Pancreas (tissue), 10 donors: ENCODE data around the gene PLCD4. TPM values are rescaled to one million over a fixed set of nuclear protein-coding genes. Genes with fewer than 3 reads are reported as not detected.

ENCODE experiments used
- ATAC-seq, 4 donors: fragments of 200-7000 bp; cut with Tn5 transposase; one replicate each; pipeline versions ENCODE4 v1.8.0 to v1.9.1; 2020; ENCODE audit warnings: mild to moderate bottlenecking in 4 of 4, moderate library complexity in 4 of 4
- DNase-seq, 6 donors: peaks; one replicate each; pipeline ENCODE4 v3.0.0-alpha.2; 2020
- FAIRE-seq: peaks from 2 replicates; lab custom pipeline; 2012; peaks lifted over from hg19 to GRCh38; lab: Jason Lieb, UNC
- H3K27ac ChIP-seq, 4 donors: fragments of 200-600 bp; sonication (generic); 1 replicate in 3 of 4; 2 replicates in 1 of 4; pipeline versions ENCODE4 v1.5.0 to v1.8.0; 2020
- H3K27me3 ChIP-seq, 4 donors: fragments of 200-600 bp; one replicate each; pipeline ENCODE4 v1.8.0; 2021
- H3K36me3 ChIP-seq, 3 donors: fragments of 200-600 bp; sonication (generic) in 1 of 3; one replicate each; pipeline versions ENCODE4 v1.5.0 to v1.8.0; 2020 to 2021
- H3K4me1 ChIP-seq, 3 donors: fragments of 200-600 bp; one replicate each; pipeline ENCODE4 v1.8.0; 2021
- H3K4me3 ChIP-seq, 4 donors: fragments of 200-600 bp; sonication (generic) in 2 of 4; one replicate each; pipeline versions ENCODE4 v1.5.0 to v1.8.0; 2020 to 2021
- H3K9me3 ChIP-seq, 4 donors: fragments of 200-600 bp; one replicate each; pipeline ENCODE4 v1.8.0; 2021
- WGBS, 2 donors: extraction: QIAGEN DNeasy Blood & Tissue Kit; methylation state at CpG; one replicate each; pipeline ENCODE4 v1.1.7; 2013; 5-methylcytosine and 5-hydroxymethylcytosine counted together
- intact Hi-C, 3 donors: fragments of 100-400 bp; cut with DNase I; formaldehyde crosslinking; loops; one replicate each; pipeline versions ENCODE4 v1.11.1 to v1.14.2; 2022
- polyA plus RNA-seq, 2 donors: library from polyadenylated mRNA; stranded (reverse); fragments of 200-250 nt; gene quantifications; one replicate each; pipeline ENCODE4 v1.2.3, GENCODE V29; 2013
- total RNA-seq, 6 donors: library from RNA; stranded (reverse); fragmentation: NEBNext Ultra II Directional in 4 of 6; extraction: Animal tissue kit (Norgen Biotek cat#: 25700) in 4 of 6; gene quantifications; one replicate each; pipeline versions ENCODE4 v1.2.1 to v1.2.4, GENCODE V29; 2021 to 2023
- TF ChIP-seq, protein P1 (sequence below), 4 donors: fragments of 200-600 bp; sonication (generic) in 3 of 4; IDR thresholded peaks; one replicate each; pipeline versions ENCODE4 v1.5.0 to v1.8.0; 2021; ENCODE audit warnings: antibody characterized with exemption in 4 of 4
- donor health status: healthy with polysubstance abuse.
- donor health status: DM: no; HTN: no; CAD: no; lungs with moderate emphysema.
- donor health status: DM: no; HTN: no; CAD: no.
- donor health status: control.
- donor health status: control.
- donor health status: Bipolar disorder and iron deficiency.
- donor health status: DM: yes; HTN: yes; CAD: no.
- donor health status: DM: no; HTN: no; CAD: no.
- donor health status: DM: no; HTN: no; CAD: no.
- donor health status: DM: yes; HTN: yes; CAD: no.

PLCD4 gene
- total and polyA plus RNA-seq, 8 donors = 0.19 to 1.1 (median 0.34) TPM; not detected in 1

DNA sequence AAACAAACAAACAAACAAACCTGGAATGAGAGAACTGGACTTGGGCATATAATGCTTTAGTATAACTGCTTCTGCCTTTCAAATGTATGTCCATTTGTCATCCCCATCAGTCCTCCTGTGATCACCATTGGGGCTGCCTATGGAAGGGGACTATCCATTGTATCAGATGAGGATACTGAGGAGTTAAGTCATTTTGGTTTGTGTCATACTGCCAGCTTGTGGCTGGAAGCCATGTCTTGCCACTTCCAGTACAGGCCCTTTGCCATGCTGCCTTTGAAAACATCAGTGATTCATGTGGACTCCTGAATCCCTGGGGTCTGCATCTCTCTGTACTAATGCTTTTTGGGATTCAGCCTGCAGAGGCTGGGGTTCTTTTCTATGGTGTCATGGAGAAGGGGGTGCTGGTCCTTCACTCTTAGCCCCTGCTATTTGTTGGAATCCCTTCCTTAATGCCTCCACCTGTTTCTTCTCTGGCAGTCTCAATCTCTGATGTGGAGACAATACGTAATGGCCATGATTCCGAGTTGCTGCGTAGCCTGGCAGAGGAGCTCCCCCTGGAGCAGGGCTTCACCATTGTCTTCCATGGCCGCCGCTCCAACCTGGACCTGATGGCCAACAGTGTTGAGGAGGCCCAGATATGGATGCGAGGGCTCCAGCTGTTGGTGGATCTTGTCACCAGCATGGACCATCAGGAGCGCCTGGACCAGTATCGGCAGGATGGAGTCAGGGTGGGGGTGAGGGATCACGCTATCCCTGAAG lies 10.6 kb downstream of the PLCD4 start:
- TF ChIP-seq, protein P1, sequence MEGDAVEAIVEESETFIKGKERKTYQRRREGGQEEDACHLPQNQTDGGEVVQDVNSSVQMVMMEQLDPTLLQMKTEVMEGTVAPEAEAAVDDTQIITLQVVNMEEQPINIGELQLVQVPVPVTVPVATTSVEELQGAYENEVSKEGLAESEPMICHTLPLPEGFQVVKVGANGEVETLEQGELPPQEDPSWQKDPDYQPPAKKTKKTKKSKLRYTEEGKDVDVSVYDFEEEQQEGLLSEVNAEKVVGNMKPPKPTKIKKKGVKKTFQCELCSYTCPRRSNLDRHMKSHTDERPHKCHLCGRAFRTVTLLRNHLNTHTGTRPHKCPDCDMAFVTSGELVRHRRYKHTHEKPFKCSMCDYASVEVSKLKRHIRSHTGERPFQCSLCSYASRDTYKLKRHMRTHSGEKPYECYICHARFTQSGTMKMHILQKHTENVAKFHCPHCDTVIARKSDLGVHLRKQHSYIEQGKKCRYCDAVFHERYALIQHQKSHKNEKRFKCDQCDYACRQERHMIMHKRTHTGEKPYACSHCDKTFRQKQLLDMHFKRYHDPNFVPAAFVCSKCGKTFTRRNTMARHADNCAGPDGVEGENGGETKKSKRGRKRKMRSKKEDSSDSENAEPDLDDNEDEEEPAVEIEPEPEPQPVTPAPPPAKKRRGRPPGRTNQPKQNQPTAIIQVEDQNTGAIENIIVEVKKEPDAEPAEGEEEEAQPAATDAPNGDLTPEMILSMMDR (IDR thresholded peaks at IDR 0.05) = no peak
- Histone ChIP-seq H3K9me3 (no peaks in the 10 kb centered on the region), H3K4me1 (no peaks in the 10 kb centered on the region), H3K27me3 (no peaks in the 10 kb centered on the region), H3K4me3 (no peak overlapping the region), H3K36me3 (no peaks in the 10 kb centered on the region), H3K27ac (no peak overlapping the region)
- intact Hi-C loops = no loop called here
- ATAC-seq (no peak), DNase-seq (no peak), FAIRE-seq (no peak)
- WGBS, 2 donors = 87 to 90% methylated on average over 9 of the region's 9 CpGs

DNA sequence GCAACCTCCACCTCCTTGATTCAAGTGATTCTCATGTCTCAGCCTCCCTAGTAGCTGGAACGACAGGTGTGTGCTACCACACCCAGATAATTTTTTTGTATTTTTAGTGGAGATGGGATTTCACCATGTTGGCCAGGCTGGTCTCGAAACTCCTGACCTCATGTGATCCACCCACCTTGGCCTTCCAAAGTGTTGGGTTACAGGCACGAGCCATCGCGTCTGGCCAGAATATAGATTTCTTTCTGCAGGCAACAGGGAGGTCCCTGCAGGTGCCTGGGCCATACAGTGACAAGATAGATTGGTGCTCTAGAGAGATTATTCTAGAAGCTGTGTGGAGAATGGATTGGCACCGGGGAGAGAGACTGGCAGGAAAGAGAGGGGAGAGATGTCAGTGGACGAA lies 13.3 kb downstream of the PLCD4 start:
- Histone ChIP-seq H3K36me3 (no peaks in the 10 kb centered on the region), H3K4me3 (no peak overlapping the region), H3K9me3 (no peaks in the 10 kb centered on the region), H3K27me3 (no peaks in the 10 kb centered on the region), H3K27ac (no peak overlapping the region), H3K4me1 (no peaks in the 10 kb centered on the region)
- 77 to 80% methylated on average over 7 of the region's 7 CpGs for WGBS, 2 donors
- ATAC-seq (no peak), DNase-seq (no peak), FAIRE-seq (no peak)
- intact Hi-C loops = no loop called here
- TF ChIP-seq, protein P1 (IDR thresholded peaks at IDR 0.05) = no peak

DNA sequence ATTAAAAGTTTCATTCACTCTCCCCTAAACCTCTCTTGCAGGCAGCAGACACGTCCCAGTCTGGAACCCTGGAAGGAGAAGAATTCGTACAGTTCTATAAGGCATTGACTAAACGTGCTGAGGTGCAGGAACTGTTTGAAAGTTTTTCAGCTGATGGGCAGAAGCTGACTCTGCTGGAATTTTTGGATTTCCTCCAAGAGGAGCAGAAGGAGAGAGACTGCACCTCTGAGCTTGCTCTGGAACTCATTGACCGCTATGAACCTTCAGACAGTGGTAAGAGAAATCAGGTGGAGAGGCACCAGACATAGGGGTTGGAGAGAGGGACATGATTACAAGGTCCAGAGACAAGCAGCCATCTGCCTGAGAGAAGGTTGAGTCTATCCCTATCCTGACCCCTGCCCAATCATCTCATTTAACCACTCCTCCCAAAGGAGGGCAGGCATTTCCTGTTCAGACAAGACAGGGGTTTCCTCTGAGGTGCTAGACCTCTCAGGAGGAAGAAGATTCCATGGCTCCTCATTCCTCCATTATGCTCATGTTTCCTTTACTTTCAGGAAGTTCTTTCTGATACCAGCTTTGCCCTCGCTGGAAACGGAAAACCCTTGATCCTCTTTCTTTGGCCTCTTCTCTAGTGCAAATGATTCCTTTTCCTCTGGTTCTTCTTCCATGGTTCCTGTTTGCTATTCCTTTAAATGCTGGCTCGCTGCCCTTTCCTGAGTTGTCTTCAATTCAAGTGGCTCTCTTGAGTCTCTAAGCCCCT lies 15.1 kb downstream of the PLCD4 start:
- ATAC-seq (peak in 1 of 4 donors; percentile 17), FAIRE-seq (no peak), DNase-seq (no peak)
- H3K4me1 ChIP-seq = no peaks in the 10 kb centered on the region
- H3K27ac ChIP-seq = no peak overlapping the region
- 53 to 62% methylated on average over 7 of the region's 7 CpGs for WGBS, 2 donors
- no peak overlapping the region for H3K4me3 ChIP-seq
- H3K36me3 ChIP-seq = no peaks in the 10 kb centered on the region
- TF ChIP-seq, protein P1 (IDR thresholded peaks at IDR 0.05) = no peak
- no peaks in the 10 kb centered on the region for H3K27me3 ChIP-seq
- no peaks in the 10 kb centered on the region for H3K9me3 ChIP-seq
- intact Hi-C loops = no loop called here

DNA sequence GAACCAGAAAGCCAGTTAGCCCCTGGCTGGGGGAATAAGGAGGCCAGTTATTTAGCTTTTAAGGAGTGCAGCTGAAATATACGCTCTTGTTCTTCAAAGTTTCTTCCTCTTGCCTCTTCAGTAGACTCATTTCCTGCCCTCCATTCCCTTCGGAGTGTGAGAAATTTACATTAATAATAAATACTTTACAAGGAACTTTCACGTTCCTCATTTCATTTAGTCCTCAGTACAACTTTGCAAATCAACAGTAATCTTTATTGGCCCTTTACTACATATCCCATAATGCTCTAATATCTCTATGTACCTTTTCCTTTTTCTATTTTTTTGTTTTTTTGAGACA lies 15.6 kb downstream of the PLCD4 start:
- H3K4me1 ChIP-seq = no peaks in the 10 kb centered on the region
- no peaks in the 10 kb centered on the region for H3K36me3 ChIP-seq
- FAIRE-seq (no peak), DNase-seq (no peak), ATAC-seq (no peak)
- WGBS, 2 donors = 64 to 83% methylated on average over 3 of the region's 3 CpGs
- H3K27me3 ChIP-seq = no peaks in the 10 kb centered on the region
- TF ChIP-seq, protein P1 (IDR thresholded peaks at IDR 0.05) = no peak
- H3K9me3 ChIP-seq = no peaks in the 10 kb centered on the region
- intact Hi-C loops = no loop called here
- no peak overlapping the region for H3K4me3 ChIP-seq
- H3K27ac ChIP-seq = no peak overlapping the region

DNA sequence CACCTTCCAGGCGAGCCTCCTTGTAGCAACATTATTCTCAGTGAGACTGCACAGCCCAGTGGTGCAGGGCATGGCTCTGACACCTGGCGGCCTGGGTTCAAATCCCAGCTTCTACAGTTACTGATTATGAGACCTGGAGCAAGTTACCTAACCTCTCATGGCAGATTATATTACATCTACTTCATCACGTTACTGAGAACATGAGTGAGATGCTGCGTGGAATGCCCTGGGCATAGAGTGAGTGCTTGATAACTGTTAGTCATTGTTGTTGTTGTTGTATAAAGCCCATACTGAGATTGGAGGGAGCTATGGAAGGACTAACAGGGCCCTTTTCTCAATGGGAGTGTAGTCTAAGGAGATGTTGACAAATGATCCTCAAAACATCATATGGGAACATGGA lies 18.7 kb downstream of the PLCD4 start:
- ATAC-seq (no peak), DNase-seq (no peak), FAIRE-seq (no peak)
- intact Hi-C loops = no loop called here
- Histone ChIP-seq H3K9me3 (no peaks in the 10 kb centered on the region), H3K36me3 (no peaks in the 10 kb centered on the region), H3K4me1 (no peaks in the 10 kb centered on the region), H3K27me3 (no peaks in the 10 kb centered on the region), H3K4me3 (no peak overlapping the region), H3K27ac (no peak overlapping the region)
- TF ChIP-seq, protein P1 (IDR thresholded peaks at IDR 0.05) = no peak
- 80 to 84% methylated on average over 4 of the region's 4 CpGs for WGBS, 2 donors
